Panc1 (cell line): Measurements from ENCODE around the gene SPTSSA.

Experiments used
- POLR2AphosphoS5 ChIP-seq: IDR thresholded peaks from 2 replicates; pipeline ENCODE4 v1.6.1; 2012; ENCODE audit warnings: mild to moderate bottlenecking, low read depth, low read length, moderate library complexity
- SIN3A ChIP-seq: IDR thresholded peaks from 2 replicates; pipeline ENCODE4 v1.6.1; 2012; ENCODE audit warnings: low read depth, mild to moderate bottlenecking, low read length, moderate library complexity, borderline replicate concordance; ENCODE audit not compliant: insufficient read depth
- TCF7L2 ChIP-seq: IDR thresholded peaks from 2 replicates; pipeline ENCODE4 v1.6.1; 2011; ENCODE audit warnings: mild to moderate bottlenecking, low read depth, low read length, inconsistent platforms
- TF ChIP-seq, protein P1 (sequence below): fragments of 450-650 bp; IDR thresholded peaks from 2 replicates; pipeline ENCODE4 v1.5.1; 2017; ENCODE audit warnings: mild to moderate bottlenecking
- TF ChIP-seq, protein P2 (sequence below), 2 experiments: IDR thresholded peaks; 2 replicates each; pipeline ENCODE4 v1.6.1; 2011 to 2012; ENCODE audit warnings: low read depth in 2 of 2, control low read depth in 1 of 2, low read length in 1 of 2, mild to moderate bottlenecking in 1 of 2, moderate library complexity in 1 of 2; ENCODE audit not compliant: insufficient read depth in 1 of 2

DNA sequence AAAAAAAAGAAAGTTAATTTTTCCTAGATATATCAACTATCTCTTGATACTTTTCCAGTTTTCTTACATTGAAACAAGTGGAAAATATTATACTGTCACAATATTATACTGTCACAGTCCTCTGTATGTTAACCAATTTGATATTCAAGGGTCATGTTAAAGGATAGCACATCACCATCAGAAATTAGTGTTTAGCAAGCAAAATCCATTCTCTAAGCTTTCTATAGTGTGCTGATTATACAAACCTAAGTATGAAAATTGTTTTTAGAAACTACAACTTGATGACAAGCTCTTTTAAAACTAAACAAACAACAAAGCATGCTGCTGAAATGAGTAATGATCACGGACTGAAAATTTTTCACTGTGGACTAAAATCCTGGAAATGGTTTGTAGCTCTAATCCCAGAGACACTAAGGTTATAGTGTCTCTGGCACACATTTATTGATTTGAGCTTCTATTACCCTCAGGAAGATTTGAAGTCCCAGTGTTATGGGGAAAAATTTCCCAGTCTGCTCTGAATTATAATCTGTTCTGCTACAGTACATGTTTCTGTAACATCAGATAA lies 9.7 kb downstream of the SPTSSA start:
- TF ChIP-seq, protein P1, sequence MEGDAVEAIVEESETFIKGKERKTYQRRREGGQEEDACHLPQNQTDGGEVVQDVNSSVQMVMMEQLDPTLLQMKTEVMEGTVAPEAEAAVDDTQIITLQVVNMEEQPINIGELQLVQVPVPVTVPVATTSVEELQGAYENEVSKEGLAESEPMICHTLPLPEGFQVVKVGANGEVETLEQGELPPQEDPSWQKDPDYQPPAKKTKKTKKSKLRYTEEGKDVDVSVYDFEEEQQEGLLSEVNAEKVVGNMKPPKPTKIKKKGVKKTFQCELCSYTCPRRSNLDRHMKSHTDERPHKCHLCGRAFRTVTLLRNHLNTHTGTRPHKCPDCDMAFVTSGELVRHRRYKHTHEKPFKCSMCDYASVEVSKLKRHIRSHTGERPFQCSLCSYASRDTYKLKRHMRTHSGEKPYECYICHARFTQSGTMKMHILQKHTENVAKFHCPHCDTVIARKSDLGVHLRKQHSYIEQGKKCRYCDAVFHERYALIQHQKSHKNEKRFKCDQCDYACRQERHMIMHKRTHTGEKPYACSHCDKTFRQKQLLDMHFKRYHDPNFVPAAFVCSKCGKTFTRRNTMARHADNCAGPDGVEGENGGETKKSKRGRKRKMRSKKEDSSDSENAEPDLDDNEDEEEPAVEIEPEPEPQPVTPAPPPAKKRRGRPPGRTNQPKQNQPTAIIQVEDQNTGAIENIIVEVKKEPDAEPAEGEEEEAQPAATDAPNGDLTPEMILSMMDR, result no peak
- no peak for TF ChIP-seq POLR2AphosphoS5
- TF ChIP-seq, protein P2, sequence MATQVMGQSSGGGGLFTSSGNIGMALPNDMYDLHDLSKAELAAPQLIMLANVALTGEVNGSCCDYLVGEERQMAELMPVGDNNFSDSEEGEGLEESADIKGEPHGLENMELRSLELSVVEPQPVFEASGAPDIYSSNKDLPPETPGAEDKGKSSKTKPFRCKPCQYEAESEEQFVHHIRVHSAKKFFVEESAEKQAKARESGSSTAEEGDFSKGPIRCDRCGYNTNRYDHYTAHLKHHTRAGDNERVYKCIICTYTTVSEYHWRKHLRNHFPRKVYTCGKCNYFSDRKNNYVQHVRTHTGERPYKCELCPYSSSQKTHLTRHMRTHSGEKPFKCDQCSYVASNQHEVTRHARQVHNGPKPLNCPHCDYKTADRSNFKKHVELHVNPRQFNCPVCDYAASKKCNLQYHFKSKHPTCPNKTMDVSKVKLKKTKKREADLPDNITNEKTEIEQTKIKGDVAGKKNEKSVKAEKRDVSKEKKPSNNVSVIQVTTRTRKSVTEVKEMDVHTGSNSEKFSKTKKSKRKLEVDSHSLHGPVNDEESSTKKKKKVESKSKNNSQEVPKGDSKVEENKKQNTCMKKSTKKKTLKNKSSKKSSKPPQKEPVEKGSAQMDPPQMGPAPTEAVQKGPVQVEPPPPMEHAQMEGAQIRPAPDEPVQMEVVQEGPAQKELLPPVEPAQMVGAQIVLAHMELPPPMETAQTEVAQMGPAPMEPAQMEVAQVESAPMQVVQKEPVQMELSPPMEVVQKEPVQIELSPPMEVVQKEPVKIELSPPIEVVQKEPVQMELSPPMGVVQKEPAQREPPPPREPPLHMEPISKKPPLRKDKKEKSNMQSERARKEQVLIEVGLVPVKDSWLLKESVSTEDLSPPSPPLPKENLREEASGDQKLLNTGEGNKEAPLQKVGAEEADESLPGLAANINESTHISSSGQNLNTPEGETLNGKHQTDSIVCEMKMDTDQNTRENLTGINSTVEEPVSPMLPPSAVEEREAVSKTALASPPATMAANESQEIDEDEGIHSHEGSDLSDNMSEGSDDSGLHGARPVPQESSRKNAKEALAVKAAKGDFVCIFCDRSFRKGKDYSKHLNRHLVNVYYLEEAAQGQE (IDR thresholded peaks at IDR 0.05; ENCODE audit: insufficient read depth in 1 of 2, low read depth in 2 of 2, low read length in 1 of 2), result no peak
- TF ChIP-seq SIN3A, result no peak
- TF ChIP-seq TCF7L2, result no peak
